A673 (cell line): Measurements from ENCODE around the gene PLEKHG2.

ENCODE experiments used
- CTCF ChIP-seq: fragments of 300-800, 200-600 bp; sonication (generic); conservative IDR thresholded peaks from 2 replicates; pipeline ENCODE4 v1.5.1; 2017; ENCODE audit warnings: low read depth, mild to moderate bottlenecking, antibody characterized with exemption, low read length, moderate library complexity, mixed read lengths
- EZH2 ChIP-seq: fragments of 200-600 bp; sonication (generic); IDR thresholded peaks from 2 replicates; pipeline ENCODE4 v1.6.1; 2017; ENCODE audit warnings: borderline replicate concordance, low read depth, mild to moderate bottlenecking, mixed read lengths, antibody characterized with exemption, low read length; ENCODE audit not compliant: poor library complexity, severe bottlenecking

GRCh38 chr19:39469036-39469435 is 56.6 kb downstream of the PLEKHG2 start:
- TF ChIP-seq CTCF (no peak), EZH2 (no peak)
